HFFc6 (cell line): Measurements from ENCODE around the gene AP3D1. TPM values are rescaled to one million over a fixed set of nuclear protein-coding genes. Genes with fewer than 3 reads are reported as not detected.

Experiments
- DNase-seq: peaks from one replicate; pipeline ENCODE4 v3.0.0-alpha.2; 2018
- H3K27ac Mint-ChIP-seq: 2 replicates; pipeline ENCODE4 v1.8.0; 2020; ENCODE audit warnings: mild to moderate bottlenecking, mixed read lengths
- H3K27me3 Mint-ChIP-seq: 2 replicates; pipeline ENCODE4 v1.8.0; 2021; ENCODE audit warnings: mild to moderate bottlenecking, moderate library complexity, mixed read lengths; ENCODE audit not compliant: insufficient read depth
- H3K36me3 Mint-ChIP-seq: 2 replicates; pipeline ENCODE4 v1.8.0; 2021; ENCODE audit warnings: low read depth, mixed read lengths
- H3K4me1 Mint-ChIP-seq: 2 replicates; pipeline ENCODE4 v1.8.0; 2020; ENCODE audit warnings: low read depth, mixed read lengths
- H3K4me3 Mint-ChIP-seq: 2 replicates; pipeline ENCODE4 v1.8.0; 2020; ENCODE audit warnings: mild to moderate bottlenecking, moderate library complexity, mixed read lengths
- H3K9me3 Mint-ChIP-seq: 2 replicates; pipeline ENCODE4 v1.8.0; 2020; ENCODE audit warnings: mild to moderate bottlenecking, mixed read lengths
- total RNA-seq, 6 experiments: library from RNA; stranded (reverse); fragmentation: NEBNext Ultra II Directional; extraction: Animal tissue kit (Norgen Biotek cat#: 25700); gene quantifications; 2 replicates in 1 of 6; 3 replicates in 5 of 6; pipeline ENCODE4 v1.2.3, GENCODE V29; 2021
- TF ChIP-seq, protein P1 (sequence below): fragments of 200-600 bp; sonication (generic); IDR thresholded peaks from 2 replicates; pipeline ENCODE4 v1.5.0; 2021; ENCODE audit warnings: antibody characterized with exemption, mild to moderate bottlenecking

AP3D1 gene
- total RNA-seq, 6 experiments from 2014 or later = 139 to 169 (median 151) TPM

- no peak overlapping the region for H3K27ac Mint-ChIP-seq
- peaks cover 1% of the 10 kb centered on the region; the same call in 1 of the 2 replicates for H3K27me3 Mint-ChIP-seq
- no peaks in the 10 kb centered on the region for H3K9me3 Mint-ChIP-seq
- H3K36me3 Mint-ChIP-seq = peaks cover 10% of the 10 kb centered on the region
- no peak for DNase-seq
- H3K4me3 Mint-ChIP-seq = no peak overlapping the region
- TF ChIP-seq, protein P1, sequence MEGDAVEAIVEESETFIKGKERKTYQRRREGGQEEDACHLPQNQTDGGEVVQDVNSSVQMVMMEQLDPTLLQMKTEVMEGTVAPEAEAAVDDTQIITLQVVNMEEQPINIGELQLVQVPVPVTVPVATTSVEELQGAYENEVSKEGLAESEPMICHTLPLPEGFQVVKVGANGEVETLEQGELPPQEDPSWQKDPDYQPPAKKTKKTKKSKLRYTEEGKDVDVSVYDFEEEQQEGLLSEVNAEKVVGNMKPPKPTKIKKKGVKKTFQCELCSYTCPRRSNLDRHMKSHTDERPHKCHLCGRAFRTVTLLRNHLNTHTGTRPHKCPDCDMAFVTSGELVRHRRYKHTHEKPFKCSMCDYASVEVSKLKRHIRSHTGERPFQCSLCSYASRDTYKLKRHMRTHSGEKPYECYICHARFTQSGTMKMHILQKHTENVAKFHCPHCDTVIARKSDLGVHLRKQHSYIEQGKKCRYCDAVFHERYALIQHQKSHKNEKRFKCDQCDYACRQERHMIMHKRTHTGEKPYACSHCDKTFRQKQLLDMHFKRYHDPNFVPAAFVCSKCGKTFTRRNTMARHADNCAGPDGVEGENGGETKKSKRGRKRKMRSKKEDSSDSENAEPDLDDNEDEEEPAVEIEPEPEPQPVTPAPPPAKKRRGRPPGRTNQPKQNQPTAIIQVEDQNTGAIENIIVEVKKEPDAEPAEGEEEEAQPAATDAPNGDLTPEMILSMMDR = no peak
- no peaks in the 10 kb centered on the region for H3K4me1 Mint-ChIP-seq
These were observed 29.8 kb downstream of the AP3D1 start for GRCh38 chr19:2121416-2122051.

DNA sequence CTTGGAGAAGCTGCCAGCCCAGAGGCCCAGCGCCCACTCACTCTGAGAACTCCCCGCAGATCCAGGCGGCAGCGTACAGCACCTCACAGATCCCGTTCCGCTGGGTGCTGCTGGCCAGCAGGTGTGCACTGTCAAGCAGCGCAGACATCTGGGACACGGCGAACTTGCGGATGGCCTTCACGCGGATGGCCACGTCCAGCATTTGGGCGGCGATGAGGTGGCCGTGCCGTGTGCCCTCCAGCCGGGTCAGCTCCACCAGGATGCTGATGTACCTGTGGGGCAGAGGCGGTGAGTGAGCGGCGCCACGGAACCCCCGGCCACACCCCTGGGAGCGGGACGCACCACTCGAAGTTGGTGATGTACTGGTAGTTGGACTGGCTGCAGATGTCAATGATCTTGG lies 30.5 kb downstream of the AP3D1 start:
- Mint-ChIP-seq H3K36me3 (peaks cover 10% of the 10 kb centered on the region), H3K4me1 (no peaks in the 10 kb centered on the region), H3K4me3 (no peak overlapping the region), H3K27ac (no peak overlapping the region), H3K27me3 (peaks cover 2% of the 10 kb centered on the region; the same call in 1 of the 2 replicates), H3K9me3 (no peaks in the 10 kb centered on the region)
- TF ChIP-seq, protein P1 = no peak
- DNase-seq = no peak

DNA sequence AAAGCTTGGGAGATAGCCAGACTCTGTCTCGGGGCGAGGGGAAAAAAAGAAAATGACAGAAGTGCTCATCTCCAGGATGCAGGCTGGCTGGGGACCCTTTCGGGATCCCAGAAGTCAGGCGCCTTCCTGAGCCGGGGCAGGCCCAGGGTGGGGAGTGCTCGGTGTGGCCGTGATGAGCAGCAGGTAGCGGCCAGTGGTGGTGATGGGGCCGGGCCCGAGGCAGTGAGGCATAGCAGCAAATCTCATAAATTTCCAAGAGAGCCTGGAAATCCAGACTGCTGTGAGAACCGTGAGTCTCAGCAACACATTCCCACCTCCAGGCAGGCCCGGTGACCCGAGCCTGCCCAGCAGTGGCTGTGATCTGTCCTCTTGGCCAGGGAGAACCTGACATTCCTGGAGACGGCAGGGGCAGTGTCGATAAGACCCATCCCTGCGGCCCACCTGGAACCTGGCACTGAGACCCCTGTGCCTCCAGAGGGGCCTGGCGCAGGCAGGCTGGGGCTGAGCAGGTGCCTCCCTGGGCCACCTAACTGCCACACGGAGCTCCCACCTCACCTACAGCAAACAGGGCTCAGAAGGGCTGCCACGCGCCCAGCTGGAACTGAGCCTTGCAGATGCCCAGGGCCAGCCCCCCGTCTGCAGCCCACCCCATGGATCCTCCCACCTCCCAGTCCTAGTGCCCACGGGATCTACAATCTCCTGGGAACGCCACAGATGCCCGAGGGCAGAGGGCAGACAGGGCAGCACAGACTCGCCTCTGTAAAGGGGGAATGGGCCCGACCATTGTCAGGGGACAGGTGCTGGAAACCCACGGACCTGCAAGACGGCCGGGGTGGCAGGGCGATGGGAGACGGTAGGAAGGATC lies 31.2 kb downstream of the AP3D1 start:
- no peaks in the 10 kb centered on the region for H3K9me3 Mint-ChIP-seq
- no peak overlapping the region for H3K4me3 Mint-ChIP-seq
- H3K36me3 Mint-ChIP-seq = peaks cover 11% of the 10 kb centered on the region
- no peak for DNase-seq
- TF ChIP-seq, protein P1 = no peak
- H3K27ac Mint-ChIP-seq = no peak overlapping the region
- no peaks in the 10 kb centered on the region for H3K4me1 Mint-ChIP-seq
- H3K27me3 Mint-ChIP-seq = peaks cover 2% of the 10 kb centered on the region; the same call in 1 of the 2 replicates

GRCh38 chr19:2118438-2118837 lies 32.9 kb downstream of the AP3D1 start:
- Mint-ChIP-seq H3K27me3 (peaks cover 2% of the 10 kb centered on the region; the same call in 1 of the 2 replicates), H3K36me3 (peaks cover 20% of the 10 kb centered on the region), H3K4me1 (no peaks in the 10 kb centered on the region), H3K9me3 (no peaks in the 10 kb centered on the region), H3K4me3 (no peak overlapping the region), H3K27ac (no peak overlapping the region)
- DNase-seq = no peak
- TF ChIP-seq, protein P1 = no peak

DNA sequence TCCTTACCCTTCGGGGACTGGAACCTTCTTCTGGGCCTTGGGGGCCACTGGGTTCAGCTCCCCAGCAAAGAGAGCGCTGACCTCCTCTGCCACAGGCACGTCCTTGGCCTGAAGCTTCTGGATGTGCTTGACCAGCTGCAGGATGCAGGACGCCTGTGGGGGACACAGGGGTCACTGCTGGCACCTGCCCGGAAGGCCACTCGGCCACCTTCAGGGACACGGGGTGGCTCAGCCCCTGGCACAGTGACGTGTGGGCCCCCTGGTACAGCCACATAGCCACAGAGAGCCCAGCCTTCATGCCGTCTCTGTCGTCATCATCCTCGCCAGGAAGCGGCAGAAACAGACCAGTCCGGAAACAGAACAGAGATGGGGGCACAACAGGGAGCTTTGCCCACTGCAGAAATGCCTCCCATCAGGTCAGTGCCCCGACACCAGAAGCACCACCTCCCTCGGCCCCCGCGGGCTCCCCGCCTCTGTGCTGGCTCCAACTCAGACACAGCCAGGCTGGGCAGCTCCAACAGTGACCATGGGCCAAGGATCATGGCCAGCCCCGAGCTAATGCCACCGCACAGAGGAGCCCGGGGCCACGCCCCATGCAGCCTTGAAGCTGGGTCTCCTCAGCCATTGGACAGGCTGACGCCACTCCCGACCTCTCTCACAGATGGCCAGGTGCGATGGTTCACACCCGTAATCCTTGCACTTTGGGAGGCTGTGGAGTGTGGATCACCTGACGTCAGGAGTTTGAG lies 34.0 kb downstream of the AP3D1 start:
- Mint-ChIP-seq H3K4me3 (no peak overlapping the region), H3K36me3 (peaks cover 20% of the 10 kb centered on the region), H3K27me3 (peaks cover 2% of the 10 kb centered on the region; the same call in 1 of the 2 replicates)

More for the DNA sequence above, 34.0 kb downstream of the AP3D1 start:
- H3K27ac Mint-ChIP-seq = no peak overlapping the region
- TF ChIP-seq, protein P1 = no peak
- DNase-seq = no peak
- no peaks in the 10 kb centered on the region for H3K4me1 Mint-ChIP-seq
- no peaks in the 10 kb centered on the region for H3K9me3 Mint-ChIP-seq
